ENCODE measurements around the gene GARIN1A.

Gene GARIN1A

DNA sequence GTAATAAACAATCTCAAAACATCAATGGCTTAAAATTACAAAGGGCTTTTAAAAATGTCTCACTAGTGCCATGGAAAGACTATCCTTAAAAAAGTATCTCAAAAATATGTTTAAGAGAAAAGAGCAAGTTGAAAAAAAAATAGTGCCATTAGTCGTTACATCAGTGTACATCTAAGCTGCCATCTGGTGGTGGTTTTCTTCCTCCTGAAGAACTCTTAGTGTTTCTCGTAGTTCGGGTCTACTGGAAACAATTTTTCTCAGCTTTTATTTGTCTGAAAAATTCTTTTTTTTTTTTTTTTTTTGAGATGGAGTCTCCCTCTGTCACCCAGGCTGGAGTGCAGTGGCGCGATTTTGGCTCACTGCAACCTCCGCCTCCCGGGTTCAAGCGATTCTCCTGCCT is 5.9 kb upstream of the GARIN1A start:
- Histone ChIP-seq H2AFZ (ENCODE audit: low read length) (no peak overlapping the region), H3K36me3 (ENCODE audit: insufficient read depth, low read length) (no peaks in the 10 kb centered on the region), H3K27me3 (ENCODE audit: insufficient read depth, low read length) (no peaks in the 10 kb centered on the region), H3K9me3 (ENCODE audit: low read length) (peaks cover 4% of the 10 kb centered on the region), H3K27ac (ENCODE audit: low read depth, low read length, poor library complexity, severe bottlenecking) (no peak overlapping the region), H3K9me2 (ENCODE audit: low read depth, low read length) (no peaks in the 10 kb centered on the region), H3K4me2 (ENCODE audit: low read length) (no peak overlapping the region), H4K20me1 (ENCODE audit: insufficient read depth, low read length) (no peaks in the 10 kb centered on the region), H3K79me2 (ENCODE audit: insufficient read depth, low read length) (no peaks in the 10 kb centered on the region), H3F3A (ENCODE audit: insufficient read depth, low read length) (0 out of 2 replicates have a peak, but pooled peaks cover 4% of the 10 kb centered on the region), H3K9ac (ENCODE audit: low read length) (no peak overlapping the region), H3K4me3 (ENCODE audit: low read depth, low read length, poor library complexity, severe bottlenecking) (no peak overlapping the region), H3K4me1 (ENCODE audit: insufficient read depth, low read length, severe bottlenecking) (no peaks in the 10 kb centered on the region)
- no peak for TF ChIP-seq EZH2 (IDR thresholded peaks at IDR 0.05; ENCODE audit: borderline replicate concordance, low read length)
- TF ChIP-seq, protein P1, sequence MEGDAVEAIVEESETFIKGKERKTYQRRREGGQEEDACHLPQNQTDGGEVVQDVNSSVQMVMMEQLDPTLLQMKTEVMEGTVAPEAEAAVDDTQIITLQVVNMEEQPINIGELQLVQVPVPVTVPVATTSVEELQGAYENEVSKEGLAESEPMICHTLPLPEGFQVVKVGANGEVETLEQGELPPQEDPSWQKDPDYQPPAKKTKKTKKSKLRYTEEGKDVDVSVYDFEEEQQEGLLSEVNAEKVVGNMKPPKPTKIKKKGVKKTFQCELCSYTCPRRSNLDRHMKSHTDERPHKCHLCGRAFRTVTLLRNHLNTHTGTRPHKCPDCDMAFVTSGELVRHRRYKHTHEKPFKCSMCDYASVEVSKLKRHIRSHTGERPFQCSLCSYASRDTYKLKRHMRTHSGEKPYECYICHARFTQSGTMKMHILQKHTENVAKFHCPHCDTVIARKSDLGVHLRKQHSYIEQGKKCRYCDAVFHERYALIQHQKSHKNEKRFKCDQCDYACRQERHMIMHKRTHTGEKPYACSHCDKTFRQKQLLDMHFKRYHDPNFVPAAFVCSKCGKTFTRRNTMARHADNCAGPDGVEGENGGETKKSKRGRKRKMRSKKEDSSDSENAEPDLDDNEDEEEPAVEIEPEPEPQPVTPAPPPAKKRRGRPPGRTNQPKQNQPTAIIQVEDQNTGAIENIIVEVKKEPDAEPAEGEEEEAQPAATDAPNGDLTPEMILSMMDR (IDR thresholded peaks at IDR 0.05; ENCODE audit: low read length) = peak; percentile 67

DNA sequence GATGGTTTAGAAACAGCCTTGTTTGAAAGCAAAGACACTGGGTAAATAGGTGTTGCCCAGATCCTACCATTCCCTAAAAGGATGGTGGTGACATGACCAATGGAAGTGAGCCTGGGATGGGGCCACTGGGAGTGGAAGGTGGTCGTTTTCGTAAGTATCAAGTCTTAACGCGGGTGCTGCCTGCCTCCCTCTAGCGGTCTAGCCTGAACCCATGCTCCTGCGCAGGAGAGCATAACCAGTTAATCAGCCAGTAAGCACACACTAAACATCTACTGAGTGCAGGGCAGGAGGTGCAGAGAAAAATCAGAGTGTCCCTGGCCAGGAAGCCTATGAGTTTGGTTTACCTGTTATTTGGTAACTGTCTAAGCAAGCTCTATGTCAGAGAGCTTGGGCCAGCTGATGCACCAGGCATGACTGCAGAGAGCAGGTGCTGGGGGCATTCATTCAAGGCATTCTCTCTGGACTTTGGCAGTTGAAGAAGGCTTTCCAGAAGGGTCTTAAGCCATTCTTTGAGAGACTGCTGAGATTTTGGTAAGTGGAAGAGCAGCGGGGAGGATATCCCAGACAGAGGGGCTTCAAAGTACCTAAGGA is 930 bp downstream of the GARIN1A start:
- H4K20me1 ChIP-seq (ENCODE audit: insufficient read depth, low read length) = no peaks in the 10 kb centered on the region
- no peak overlapping the region for H3K9ac ChIP-seq (ENCODE audit: low read length)
- no peak overlapping the region for H3K4me3 ChIP-seq (ENCODE audit: low read depth, low read length, poor library complexity, severe bottlenecking)
- no peaks in the 10 kb centered on the region for H3K79me2 ChIP-seq (ENCODE audit: insufficient read depth, low read length)
- no peak overlapping the region for H2AFZ ChIP-seq (ENCODE audit: low read length)
- H3F3A ChIP-seq (ENCODE audit: insufficient read depth, low read length) = no peaks in the 10 kb centered on the region
- no peak for TF ChIP-seq EZH2 (IDR thresholded peaks at IDR 0.05; ENCODE audit: borderline replicate concordance, low read length)
- TF ChIP-seq, protein P1 (IDR thresholded peaks at IDR 0.05; ENCODE audit: low read length) = peak; percentile 98
- no peaks in the 10 kb centered on the region for H3K4me1 ChIP-seq (ENCODE audit: insufficient read depth, low read length, severe bottlenecking)
- H3K9me2 ChIP-seq (ENCODE audit: low read depth, low read length) = no peaks in the 10 kb centered on the region
- H3K27me3 ChIP-seq (ENCODE audit: insufficient read depth, low read length) = 0 out of 2 replicates have a peak, but pooled peaks cover 3% of the 10 kb centered on the region
- H3K36me3 ChIP-seq (ENCODE audit: insufficient read depth, low read length) = no peaks in the 10 kb centered on the region
- H3K27ac ChIP-seq (ENCODE audit: low read depth, low read length, poor library complexity, severe bottlenecking) = no peak overlapping the region
- H3K9me3 ChIP-seq (ENCODE audit: low read length) = no peaks in the 10 kb centered on the region
- H3K4me2 ChIP-seq (ENCODE audit: low read length) = no peak overlapping the region

DNA sequence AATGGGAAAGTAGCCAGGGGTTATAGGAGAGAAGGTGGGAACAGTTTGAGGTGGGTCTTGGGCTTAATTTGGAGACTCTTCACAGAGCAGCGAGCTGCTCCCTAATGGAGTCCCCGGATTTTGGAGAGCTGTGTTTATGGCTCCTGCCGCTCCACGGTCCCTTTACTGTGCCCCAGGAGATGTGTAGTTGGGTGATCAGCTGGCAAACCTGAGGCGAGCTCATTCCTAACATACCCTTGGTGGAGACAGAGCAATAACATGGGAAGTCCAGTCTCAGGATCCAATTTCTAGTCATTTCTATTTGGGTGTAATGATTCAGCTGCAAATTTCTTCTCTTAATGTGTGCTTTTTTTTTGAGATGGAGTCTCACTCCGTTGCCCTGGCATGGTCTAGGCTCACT is 1.5 kb downstream of the GARIN1A start:
- no peaks in the 10 kb centered on the region for H4K20me1 ChIP-seq (ENCODE audit: insufficient read depth, low read length)
- H3K4me2 ChIP-seq (ENCODE audit: low read length) = no peak overlapping the region
- H3K9me2 ChIP-seq (ENCODE audit: low read depth, low read length) = no peaks in the 10 kb centered on the region
- H3K27ac ChIP-seq (ENCODE audit: low read depth, low read length, poor library complexity, severe bottlenecking) = no peak overlapping the region
- no peaks in the 10 kb centered on the region for H3K36me3 ChIP-seq (ENCODE audit: insufficient read depth, low read length)
- no peak overlapping the region for H3K9ac ChIP-seq (ENCODE audit: low read length)
- TF ChIP-seq, protein P1 (IDR thresholded peaks at IDR 0.05; ENCODE audit: low read length) = no peak
- TF ChIP-seq EZH2 (IDR thresholded peaks at IDR 0.05; ENCODE audit: borderline replicate concordance, low read length) = no peak
- no peaks in the 10 kb centered on the region for H3F3A ChIP-seq (ENCODE audit: insufficient read depth, low read length)
- 0 out of 2 replicates have a peak, but pooled peaks cover 3% of the 10 kb centered on the region for H3K27me3 ChIP-seq (ENCODE audit: insufficient read depth, low read length)
- no peaks in the 10 kb centered on the region for H3K9me3 ChIP-seq (ENCODE audit: low read length)
- no peaks in the 10 kb centered on the region for H3K79me2 ChIP-seq (ENCODE audit: insufficient read depth, low read length)
- no peak overlapping the region for H2AFZ ChIP-seq (ENCODE audit: low read length)
- H3K4me3 ChIP-seq (ENCODE audit: low read depth, low read length, poor library complexity, severe bottlenecking) = no peak overlapping the region
- H3K4me1 ChIP-seq (ENCODE audit: insufficient read depth, low read length, severe bottlenecking) = no peaks in the 10 kb centered on the region

Data from OCI-LY1 (cell line).